Lung (tissue), 12 donors: ENCODE data around the gene BICC1. TPM values are rescaled to one million over a fixed set of nuclear protein-coding genes. Genes with fewer than 3 reads are reported as not detected.

ENCODE experiments used
- ATAC-seq: fragments of 200-7000 bp; cut with Tn5 transposase; one replicate; pipeline ENCODE4 v1.9.1; 2020; ENCODE audit warnings: moderate number of reproducible peaks; ENCODE audit not compliant: insufficient read depth, low FRiP score
- DNase-seq, 3 donors: peaks; one replicate each; pipeline ENCODE4 v3.0.0-alpha.2; 2013 to 2017
- H3K27ac ChIP-seq, 2 donors: one replicate each; pipeline ENCODE4 v1.5.1; 2013; ENCODE audit warnings: mild to moderate bottlenecking in 2 of 2, moderate library complexity in 2 of 2, control low read depth in 1 of 2, inconsistent platforms in 1 of 2, low read depth in 1 of 2, low read length in 1 of 2
- H3K27me3 ChIP-seq, 3 donors: one replicate each; pipeline ENCODE4 v1.5.1; 2013; ENCODE audit warnings: low read length in 2 of 3; ENCODE audit not compliant: control insufficient read depth in 3 of 3, insufficient read depth in 3 of 3
- H3K36me3 ChIP-seq, 4 donors: one replicate each; pipeline ENCODE4 v1.5.1; 2013; ENCODE audit warnings: low read length in 4 of 4, mild to moderate bottlenecking in 1 of 4, moderate library complexity in 1 of 4; ENCODE audit not compliant: control insufficient read depth in 4 of 4, insufficient read depth in 4 of 4
- H3K4me1 ChIP-seq, 5 donors: one replicate each; pipeline ENCODE4 v1.5.1; 2013; ENCODE audit warnings: low read length in 5 of 5, mild to moderate bottlenecking in 2 of 5, moderate library complexity in 1 of 5; ENCODE audit not compliant: control insufficient read depth in 5 of 5, insufficient read depth in 5 of 5
- H3K4me3 ChIP-seq: one replicate; pipeline ENCODE4 v1.5.1; 2013; ENCODE audit warnings: mild to moderate bottlenecking, control low read depth, moderate library complexity
- H3K9ac ChIP-seq, 2 donors: one replicate each; pipeline ENCODE4 v1.5.1; 2013; ENCODE audit warnings: low read length in 2 of 2, control low read depth in 1 of 2; ENCODE audit not compliant: insufficient read depth in 1 of 2
- H3K9me3 ChIP-seq, 4 donors: one replicate each; pipeline ENCODE4 v1.5.1; 2013; ENCODE audit warnings: low read length in 3 of 4, mild to moderate bottlenecking in 1 of 4, moderate library complexity in 1 of 4; ENCODE audit not compliant: control insufficient read depth in 4 of 4, insufficient read depth in 3 of 4
- CTCF ChIP-seq: IDR thresholded peaks from 2 replicates; pipeline ENCODE4 v1.5.1; 2012; ENCODE audit warnings: mild to moderate bottlenecking; ENCODE audit errors: control extremely low read depth, extremely low read depth
- WGBS, 2 donors: extraction: QIAGEN DNeasy Blood & Tissue Kit; methylation state at CpG; one replicate each; pipeline ENCODE4 v1.1.7; 2013; 5-methylcytosine and 5-hydroxymethylcytosine counted together
- polyA plus RNA-seq, 2 donors: library from polyadenylated mRNA; stranded (reverse); fragments of 200-250 nt; gene quantifications; one replicate each; pipeline ENCODE4 v1.2.1, GENCODE V29; 2013
- total RNA-seq, 2 donors: library from RNA; depleted of rRNA in 1 of 2; stranded (reverse); fragments of >200 nt in 1 of 2; gene quantifications; one replicate each; pipeline ENCODE4 v1.2.1, GENCODE V29; 2014 to 2021
- donor health status: control.
- donor health status: control.
- donor health status: Bipolar disorder and iron deficiency.
- donor health status: healthy.
- donor health status: DM: yes; HTN: yes; CAD: no.

Gene BICC1
- total and polyA plus RNA-seq, 4 donors: 2.3 to 43.1 (median 5.9) TPM

- Histone ChIP-seq H3K27ac (peak overlapping the region in 1 of 2 donors; percentile 2), H3K4me1 (peaks cover 0 to 47% (median 3%) of the 10 kb centered on the region in 5 donors), H3K36me3 (no peaks in the 10 kb centered on the region), H3K9me3 (no peaks in the 10 kb centered on the region), H3K27me3 (no peaks in the 10 kb centered on the region), H3K4me3 (no peak overlapping the region), H3K9ac (peak overlapping the region in 1 of 2 donors; percentile 67)
- whole genome bisulfite sequencing, 2 donors: 75 to 81% methylated on average over 6 of the region's 6 CpGs
- TF ChIP-seq CTCF: no peak
- ATAC-seq (peak; percentile 35), DNase-seq (peak; percentile 73 to 98 (median 94))
These were observed 188.9 kb downstream of the BICC1 start for GRCh38 chr10:58701405-58702135.

- no peak for ATAC-seq
- Histone ChIP-seq H3K4me3 (no peak overlapping the region), H3K4me1 (peaks cover 0 to 40% (median 3%) of the 10 kb centered on the region in 5 donors), H3K27me3 (no peaks in the 10 kb centered on the region), H3K9me3 (no peaks in the 10 kb centered on the region), H3K9ac (no peak overlapping the region), H3K36me3 (no peaks in the 10 kb centered on the region), H3K27ac (no peak overlapping the region)
- peak in 1 of 3 donors; percentile 23 for DNase-seq
- WGBS, 2 donors: 90 to 92% methylated on average over 1 of the region's 1 CpG
- TF ChIP-seq CTCF: no peak
These were observed 191.6 kb downstream of the BICC1 start for GRCh38 chr10:58704226-58704625.

GRCh38 chr10:58704671-58705141 lies 192.0 kb downstream of the BICC1 start:
- WGBS, 2 donors: 31 to 37% methylated on average over 5 of the region's 5 CpGs
- Histone ChIP-seq H3K27me3 (no peaks in the 10 kb centered on the region), H3K4me3 (no peak overlapping the region), H3K9me3 (no peaks in the 10 kb centered on the region), H3K9ac (no peak overlapping the region), H3K36me3 (no peaks in the 10 kb centered on the region), H3K27ac (no peak overlapping the region), H3K4me1 (peaks cover 0 to 40% (median 3%) of the 10 kb centered on the region in 5 donors)
- no peak for TF ChIP-seq CTCF
- ATAC-seq: no peak
- DNase-seq: peak in 2 of 3 donors; percentile 31 to 38

GRCh38 chr10:58706836-58707235 lies 194.2 kb downstream of the BICC1 start:
- Histone ChIP-seq H3K9ac (no peak overlapping the region), H3K4me3 (no peak overlapping the region), H3K36me3 (no peaks in the 10 kb centered on the region), H3K27me3 (no peaks in the 10 kb centered on the region), H3K9me3 (no peaks in the 10 kb centered on the region), H3K4me1 (peaks cover 0 to 22% (median 0%) of the 10 kb centered on the region in 5 donors), H3K27ac (no peak overlapping the region)
- 68 to 86% methylated on average over 1 of the region's 1 CpG for WGBS, 2 donors
- TF ChIP-seq CTCF: no peak
- ATAC-seq (no peak), DNase-seq (no peak)
